SW480 (cell line): ENCODE measurements around the gene PLXNA4.

ENCODE experiments used
- DNase-seq: peaks from one replicate; pipeline ENCODE4 v3.0.0-alpha.2; 2016; ENCODE audit warnings: low spot score

Gene PLXNA4

DNA sequence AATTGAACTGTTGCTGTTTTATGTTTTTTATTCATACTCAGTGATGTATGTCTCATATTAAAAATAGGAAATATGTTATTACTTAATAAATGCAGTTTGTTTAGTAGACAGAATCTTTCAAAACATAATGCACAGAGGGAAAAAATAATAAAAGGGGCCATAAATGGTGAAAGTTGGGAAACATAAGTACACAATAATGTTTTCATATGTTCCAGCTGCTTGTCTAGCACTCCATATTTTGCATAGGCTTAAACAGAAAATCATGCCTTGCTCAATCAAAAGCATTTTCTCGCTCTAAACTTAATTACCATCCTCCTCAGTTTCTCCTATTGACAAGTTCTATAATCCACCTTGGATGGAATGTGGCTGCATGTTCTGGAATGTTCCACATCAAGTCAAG, 333.2 kb downstream of the PLXNA4 start:
- no peak for DNase-seq

DNA sequence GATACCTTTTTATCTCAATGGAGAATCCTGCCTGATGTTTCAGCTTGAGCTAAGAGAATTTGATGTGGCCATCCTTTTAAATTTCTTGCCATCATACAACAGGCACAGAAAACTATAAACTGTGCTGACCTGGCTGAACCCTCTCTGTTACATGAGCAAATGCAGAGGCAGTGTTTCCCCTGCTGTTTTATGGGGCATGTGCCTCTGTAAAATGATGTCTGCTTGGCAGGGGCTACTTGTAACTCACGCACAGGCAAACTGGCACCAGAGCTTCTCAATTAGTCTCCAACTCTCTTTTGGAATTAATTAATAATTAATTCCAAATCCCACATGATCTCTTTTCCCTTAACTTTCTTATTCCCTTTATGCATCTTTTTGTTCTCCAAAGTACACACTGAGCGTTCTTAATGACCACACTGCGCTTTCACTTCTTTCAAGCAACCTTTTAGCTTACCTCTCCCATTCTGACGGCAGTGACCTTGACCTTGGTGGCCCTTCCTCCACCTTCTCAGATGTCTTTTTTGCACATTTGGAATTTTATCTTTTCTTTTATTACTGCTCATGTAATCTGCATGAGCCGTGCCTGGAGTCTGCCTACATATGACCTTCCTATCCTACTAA, 334.0 kb downstream of the PLXNA4 start:
- no peak for DNase-seq

GRCh38 chr7:132240821-132241422, 335.3 kb downstream of the PLXNA4 start:
- no peak for DNase-seq

DNA sequence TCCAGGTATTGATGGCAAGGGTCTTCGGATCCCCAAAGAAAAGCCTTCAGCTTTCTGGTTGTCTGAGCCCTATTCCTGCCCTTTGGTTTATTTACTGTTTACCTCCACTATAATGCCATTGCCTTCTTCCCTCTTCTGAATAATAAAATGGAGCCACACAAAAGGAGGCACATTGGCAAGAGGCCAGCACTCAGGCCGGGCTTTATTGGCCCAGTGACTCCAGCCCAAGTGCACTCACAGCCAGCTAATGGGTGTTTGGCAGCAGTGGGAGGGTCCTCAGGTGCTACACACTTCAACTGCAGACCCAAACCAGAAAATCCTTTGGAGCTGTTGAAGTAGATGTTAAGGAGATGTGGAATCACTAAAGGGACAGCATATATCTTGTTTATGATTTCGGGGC, 336.0 kb downstream of the PLXNA4 start:
- no peak for DNase-seq

DNA sequence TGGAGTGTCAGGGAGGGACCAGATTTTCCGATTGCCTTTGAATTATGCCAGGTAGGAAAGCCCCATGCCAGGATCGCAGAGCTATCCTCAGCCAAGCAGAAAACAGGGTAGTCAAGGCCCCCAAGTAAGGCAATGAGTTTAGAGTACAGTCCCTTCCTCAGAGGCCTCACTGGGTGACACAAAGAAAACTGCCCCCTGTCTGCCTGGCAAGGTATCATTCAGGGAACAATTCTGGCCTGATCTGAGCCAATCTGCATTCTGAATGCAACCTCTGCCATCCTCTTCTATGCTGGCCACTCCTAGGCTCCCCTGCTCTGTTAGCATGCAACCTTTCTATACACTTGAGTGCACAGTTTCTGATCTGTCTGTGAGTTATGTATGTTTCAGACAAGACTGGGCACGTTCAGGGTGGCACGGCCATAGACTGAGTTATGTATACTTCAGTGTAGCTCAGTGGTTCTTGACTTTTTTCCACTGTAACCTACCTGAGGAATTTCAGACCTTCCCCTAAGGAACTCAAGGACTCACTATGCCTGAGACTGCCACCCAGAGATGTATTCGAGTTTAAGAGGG, 336.8 kb downstream of the PLXNA4 start:
- no peak for DNase-seq

GRCh38 chr7:132234711-132235110, 341.6 kb downstream of the PLXNA4 start:
- DNase-seq = no peak

DNA sequence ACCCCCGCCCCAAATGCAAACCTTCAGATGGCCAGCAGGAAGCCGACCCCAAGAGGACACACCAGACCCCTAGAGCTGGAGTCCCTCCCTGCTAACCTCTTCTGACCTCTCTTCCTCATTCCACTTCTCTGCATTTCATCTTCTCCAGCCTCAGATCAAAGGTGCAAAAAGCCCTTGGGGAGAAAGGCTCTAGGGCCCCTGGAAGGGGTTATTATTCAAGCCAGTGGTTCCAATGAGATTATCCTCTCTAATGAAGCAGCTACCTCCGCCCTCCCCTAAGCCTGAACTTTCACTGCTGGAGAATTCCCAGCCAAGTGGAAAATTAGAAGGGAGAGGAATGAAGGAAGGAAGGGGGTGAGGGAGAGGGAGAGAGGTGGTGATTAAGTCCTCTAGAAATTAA, 343.9 kb downstream of the PLXNA4 start:
- DNase-seq = no peak

DNA sequence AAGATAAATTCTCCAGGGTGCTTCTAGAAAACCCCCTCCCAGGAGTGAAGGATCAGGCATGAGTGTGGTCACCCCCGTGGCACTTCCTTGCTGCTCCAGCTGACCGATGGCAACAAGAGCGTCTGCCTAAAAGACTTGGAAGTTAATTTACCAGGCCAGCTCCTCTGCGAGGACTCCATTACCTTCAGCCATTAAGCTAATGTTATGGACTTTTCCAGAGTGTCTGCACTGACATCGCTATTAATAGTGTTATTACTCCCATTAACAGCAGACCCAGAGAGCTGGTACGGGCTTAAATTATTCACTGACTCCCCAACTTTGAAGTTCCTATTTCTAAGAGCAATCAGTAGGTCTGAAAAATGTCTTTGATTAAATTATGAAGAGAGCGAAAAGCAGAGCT, 345.8 kb downstream of the PLXNA4 start:
- no peak for DNase-seq

- DNase-seq = no peak
Measured at GRCh38 chr7:132228240-132228639, 348.0 kb downstream of the PLXNA4 start.

DNA sequence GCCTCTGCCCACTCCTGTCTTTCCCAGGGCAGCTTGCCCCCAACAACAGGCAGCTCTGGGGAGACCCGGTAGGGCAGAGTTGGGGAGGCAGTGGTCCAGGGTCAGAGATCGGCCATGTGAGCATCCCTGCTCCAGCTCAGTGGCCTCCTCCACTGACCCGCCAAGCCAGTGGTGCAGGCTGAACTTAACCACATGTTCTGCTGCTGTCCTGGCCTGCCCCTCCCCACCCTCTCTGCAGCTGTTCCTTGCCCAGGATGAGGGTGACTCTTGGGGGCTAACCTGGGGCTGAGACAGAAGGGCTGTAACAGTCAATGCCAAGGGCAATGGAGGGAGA, 349.3 kb downstream of the PLXNA4 start:
- no peak for DNase-seq

DNA sequence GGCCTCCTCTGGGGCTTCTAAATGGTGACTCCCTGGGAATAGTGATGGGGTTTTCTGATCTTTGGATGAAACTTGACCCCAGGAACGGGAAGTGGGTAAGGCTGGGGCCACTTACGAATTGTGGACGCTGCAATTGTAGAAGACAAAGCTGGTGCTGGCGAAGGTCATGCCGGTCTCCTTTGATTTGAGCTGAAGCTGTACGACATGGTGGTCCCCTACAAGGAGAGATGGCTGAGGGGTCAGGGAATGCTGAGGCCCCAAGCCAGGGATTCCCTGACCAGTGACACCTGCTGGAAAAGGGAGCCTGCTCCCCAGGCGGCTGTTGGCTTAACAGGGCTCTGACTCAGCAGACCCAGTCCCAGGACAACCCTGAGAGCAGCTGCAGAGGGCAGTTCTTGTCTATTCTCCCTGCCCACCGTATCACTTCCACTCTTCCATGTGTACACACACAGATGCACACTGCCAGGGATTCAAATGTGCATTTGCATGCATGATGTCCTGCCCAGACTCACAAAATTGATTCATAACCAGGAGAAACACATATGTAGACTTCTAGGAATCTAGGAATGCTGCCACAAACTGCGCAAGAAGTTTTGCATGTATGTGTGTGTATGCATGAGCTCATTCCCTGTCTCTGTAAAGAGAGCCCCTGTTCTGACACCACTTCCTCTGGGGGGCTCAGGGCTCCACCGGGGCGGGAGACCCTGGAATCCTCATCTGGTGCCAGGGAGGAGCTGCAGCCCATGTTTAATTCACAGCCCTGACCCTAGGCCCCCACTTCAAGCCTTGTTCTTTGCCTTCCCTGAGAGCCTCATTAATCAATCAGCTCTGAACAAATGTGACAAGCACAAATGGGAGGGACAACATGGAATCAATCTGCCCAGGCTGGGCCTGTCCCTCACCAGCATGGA, 350.0 kb downstream of the PLXNA4 start:
- no peak for DNase-seq

DNA sequence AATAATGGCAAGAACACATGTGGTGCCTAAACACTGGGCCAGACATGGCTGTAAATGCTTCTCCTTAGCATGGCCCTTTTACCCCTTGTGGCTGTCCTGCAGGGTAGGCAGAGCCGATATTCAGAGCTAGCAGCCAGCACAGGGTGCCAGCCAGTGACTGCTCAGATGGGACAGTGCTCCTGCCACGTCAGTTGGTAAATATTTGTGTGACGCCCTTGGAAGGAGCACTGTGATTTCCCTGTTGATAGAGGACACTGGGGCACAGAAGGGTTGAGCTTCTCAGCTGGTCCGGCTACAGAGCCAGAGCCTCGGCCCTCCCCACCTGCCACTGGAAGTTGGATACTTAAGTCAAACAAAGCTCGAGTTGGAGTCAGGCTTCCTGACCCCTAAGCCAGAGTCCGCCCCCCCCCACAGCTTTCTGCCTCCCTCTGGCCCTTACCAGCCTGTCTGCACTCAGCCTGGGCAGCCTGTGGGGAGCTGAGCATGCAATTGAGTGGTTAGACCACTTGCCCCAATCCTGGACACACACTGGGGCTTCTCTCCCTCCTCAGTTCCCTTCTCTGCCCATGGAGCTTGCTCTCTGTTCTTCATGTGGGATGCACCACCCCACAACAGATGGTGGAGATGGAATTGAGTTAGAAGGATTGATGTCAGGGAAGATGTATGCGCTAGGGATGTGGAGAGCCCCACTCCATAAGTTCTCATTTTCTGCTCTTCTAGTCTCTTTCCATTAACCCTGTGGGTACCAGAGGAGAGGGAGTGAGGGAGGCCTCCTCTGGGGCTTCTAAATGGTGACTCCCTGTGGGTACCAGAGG, 350.8 kb downstream of the PLXNA4 start:
- no peak for DNase-seq

GRCh38 chr7:132221356-132221755, 354.9 kb downstream of the PLXNA4 start:
- peak; percentile 20 for DNase-seq

GRCh38 chr7:132220060-132220459, 356.2 kb downstream of the PLXNA4 start:
- no peak for DNase-seq

- DNase-seq = peak; percentile 63
Measured at GRCh38 chr7:132218876-132219275, 357.4 kb downstream of the PLXNA4 start.

DNA sequence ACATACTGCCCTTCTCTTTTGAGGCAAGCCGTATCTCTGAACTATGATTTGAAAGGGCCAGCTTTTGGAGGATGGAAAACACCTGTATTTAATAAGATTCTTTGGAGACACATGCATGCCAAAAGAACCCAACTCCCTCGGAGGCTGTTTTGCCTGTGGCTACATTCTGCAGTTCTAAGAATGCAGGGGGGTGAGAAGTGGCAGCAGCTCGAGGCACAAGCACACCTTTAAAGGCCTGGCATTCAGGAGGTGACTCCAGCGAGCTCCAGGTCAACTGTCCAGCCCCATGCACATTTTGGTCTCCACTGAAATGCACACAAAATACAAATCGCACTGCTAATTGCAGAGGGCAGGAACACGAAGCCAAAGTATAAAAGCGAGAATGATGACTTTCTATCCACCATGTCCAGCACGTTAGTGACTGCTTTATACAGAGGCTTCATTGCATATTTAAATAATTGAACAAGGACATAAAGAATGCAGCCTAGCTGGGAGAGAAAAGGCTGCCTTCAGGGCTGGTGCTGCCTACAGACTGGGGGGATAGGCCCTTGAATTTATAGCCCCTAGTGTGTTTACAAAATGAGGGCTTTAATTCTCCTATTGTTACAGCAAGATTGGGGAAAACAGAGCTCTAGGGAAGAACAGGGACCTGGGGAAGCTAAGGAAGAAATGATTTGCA, 359.3 kb downstream of the PLXNA4 start:
- no peak for DNase-seq

GRCh38 chr7:132214452-132214851, 361.8 kb downstream of the PLXNA4 start:
- DNase-seq = no peak

- DNase-seq = no peak
Measured at GRCh38 chr7:132213583-132213982, 362.7 kb downstream of the PLXNA4 start.

- DNase-seq = no peak
Measured at GRCh38 chr7:132211971-132212370, 364.3 kb downstream of the PLXNA4 start.

DNA sequence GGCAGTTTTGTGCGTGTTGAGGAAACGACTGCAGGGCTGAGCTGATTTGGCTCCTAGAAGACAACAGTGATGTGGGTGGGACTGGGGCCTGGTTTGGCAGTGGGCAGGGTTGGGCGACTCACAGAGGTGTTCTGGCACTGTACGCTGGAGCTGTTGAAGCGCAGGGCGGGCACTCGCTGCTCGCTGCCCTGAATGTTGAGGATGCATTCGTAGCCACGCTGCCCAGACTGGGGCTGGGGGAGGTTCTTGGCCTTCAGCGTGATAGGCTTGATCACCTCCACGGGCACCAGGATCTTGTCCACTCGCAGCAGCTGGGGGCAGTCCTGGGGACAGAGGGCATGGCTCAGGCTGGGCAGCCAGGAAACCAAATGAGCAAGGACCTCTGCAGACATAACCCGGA, 365.4 kb downstream of the PLXNA4 start:
- no peak for DNase-seq

DNA sequence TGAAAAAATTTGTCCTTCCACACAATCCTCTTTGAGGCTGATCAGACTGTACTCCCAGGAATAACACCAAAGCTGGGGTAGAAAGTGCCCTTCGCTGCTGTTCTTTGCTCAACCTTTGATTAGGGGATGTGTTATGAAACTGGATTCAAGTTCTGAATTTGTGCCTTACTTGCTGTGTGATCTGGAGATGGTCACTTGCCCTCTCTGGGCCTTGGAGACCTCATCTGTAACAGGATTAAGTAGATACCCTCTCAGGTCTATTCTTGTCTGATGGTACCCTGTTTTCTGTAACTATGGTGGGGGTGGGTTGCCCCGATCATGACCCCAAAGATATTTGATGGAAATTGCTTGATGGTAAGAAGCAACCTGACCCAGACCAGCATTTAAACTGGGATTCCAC, 368.5 kb downstream of the PLXNA4 start:
- DNase-seq = no peak

DNA sequence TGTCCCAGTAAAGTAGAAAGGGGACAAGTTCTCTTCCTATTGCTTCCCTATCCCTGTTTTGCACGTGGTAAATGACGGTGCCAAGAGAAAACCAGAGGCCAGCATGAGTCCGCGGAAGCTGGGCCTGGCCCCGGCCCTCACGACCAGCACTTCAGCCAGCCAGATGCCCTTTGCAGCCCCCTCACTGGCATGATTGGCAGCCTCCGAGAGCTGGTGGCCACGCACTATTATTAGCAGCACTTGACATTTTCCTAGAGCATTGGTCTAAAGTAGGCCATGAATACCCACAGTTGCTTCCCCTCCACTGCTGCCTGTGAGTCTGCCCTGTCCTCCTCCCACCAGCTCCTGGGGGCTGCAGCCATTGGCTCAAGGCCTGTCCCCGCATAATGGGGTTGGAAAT, 369.1 kb downstream of the PLXNA4 start:
- DNase-seq = no peak
